HepG2 (cell line): Measurements from ENCODE around the gene PITPNM2. TPM values are rescaled to one million over a fixed set of nuclear protein-coding genes. Genes with fewer than 3 reads are reported as not detected.
A peak's percentile ranks its signal among the peaks of the same experiment; 100 is the strongest.

Experiments
- ATF1 ChIP-seq: IDR thresholded peaks from 2 replicates; pipeline ENCODE4 v1.6.1; 2016; ENCODE audit warnings: mild to moderate bottlenecking, control low read depth
- EED ChIP-seq: sonication (generic); formaldehyde crosslinking; IDR thresholded peaks from 2 replicates; pipeline ENCODE4 v1.5.0; 2020; ENCODE audit warnings: mild to moderate bottlenecking, missing genetic modification reagents
- FUBP1 ChIP-seq: sonication (generic); formaldehyde crosslinking; IDR thresholded peaks from 2 replicates; pipeline ENCODE4 v1.5.1; 2020; ENCODE audit warnings: missing genetic modification reagents, mild to moderate bottlenecking, borderline replicate concordance
- IKZF5 ChIP-seq: IDR thresholded peaks from 2 replicates; pipeline ENCODE4 v1.6.1; 2018; ENCODE audit warnings: missing genetic modification reagents, mild to moderate bottlenecking, missing compliant biosample characterization
- JARID2 ChIP-seq: sonication (generic); formaldehyde crosslinking; IDR thresholded peaks from 2 replicates; pipeline ENCODE4 v1.8.1; 2023; ENCODE audit warnings: missing genetic modification reagents, inconsistent platforms; ENCODE audit not compliant: insufficient replicate concordance
- NFYB ChIP-seq: sonication (generic); formaldehyde crosslinking; IDR thresholded peaks from 2 replicates; pipeline ENCODE4 v1.4.0; 2020; ENCODE audit warnings: missing genetic modification reagents
- PAXIP1 ChIP-seq: sonication (generic); formaldehyde crosslinking; conservative IDR thresholded peaks from 2 replicates; pipeline ENCODE4 v1.4.0; 2020; ENCODE audit warnings: mild to moderate bottlenecking, missing genetic modification reagents, moderate library complexity
- PCBP1 ChIP-seq: fragments of 200-400 bp; formaldehyde crosslinking; IDR thresholded peaks from 2 replicates; pipeline ENCODE4 v1.6.1; 2017; ENCODE audit warnings: mild to moderate bottlenecking, low read depth, low read length, borderline replicate concordance
- RBM39 ChIP-seq: fragments of 200-400 bp; formaldehyde crosslinking; IDR thresholded peaks from one replicate; pipeline ENCODE4 v1.6.1; 2018; ENCODE audit warnings: antibody characterized with exemption, mild to moderate bottlenecking, low read depth, low read length; ENCODE audit not compliant: poor library complexity, severe bottlenecking
- SPEN ChIP-seq: sonication (generic); formaldehyde crosslinking; IDR thresholded peaks from 2 replicates; pipeline ENCODE4 v1.5.1; 2020; ENCODE audit warnings: low read depth, mild to moderate bottlenecking, missing genetic modification reagents
- TEAD3 ChIP-seq: optimal IDR thresholded peaks from 2 replicates; pipeline ENCODE3; 2016; ENCODE audit warnings: borderline replicate concordance
- WIZ ChIP-seq: sonication (generic); formaldehyde crosslinking; IDR thresholded peaks from 2 replicates; pipeline ENCODE4 v1.5.1; 2020; ENCODE audit warnings: mild to moderate bottlenecking, missing genetic modification reagents
- ZKSCAN1 ChIP-seq: fragments of 150-350 bp; IDR thresholded peaks from 2 replicates; pipeline ENCODE4 v1.6.1; 2014; ENCODE audit warnings: low read length
- ZNF646 ChIP-seq: sonication (generic); formaldehyde crosslinking; IDR thresholded peaks from 2 replicates; pipeline ENCODE4 v1.9.0; 2021; ENCODE audit warnings: mild to moderate bottlenecking, missing genetic modification reagents
- polyA plus RNA-seq, 8 experiments: library from polyadenylated mRNA; depleted of rRNA in 3 of 8; stranded (reverse) in 7 of 8; unstranded in 1 of 8; fragments of >200 nt; fragmentation: Illumina TruSeq in 4 of 8; extraction: Trizol in 4 of 8; gene quantifications; 2 replicates each; pipeline versions ENCODE4 v1.2.1 to v1.2.3, GENCODE V29; 2011 to 2016; ENCODE audit warnings: low read depth in 4 of 8, missing spikeins in 1 of 8, mixed read lengths in 1 of 8; ENCODE audit not compliant: insufficient read depth in 1 of 8
- total RNA-seq, 5 experiments: library from RNA; depleted of rRNA; stranded (reverse); fragments of >200 nt; fragmentation: Illumina TruSeq; extraction: Trizol; gene quantifications; 2 replicates each; pipeline ENCODE4 v1.2.3, GENCODE V29; 2016; ENCODE audit warnings: low read depth in 1 of 5

Gene PITPNM2
- total and polyA plus RNA-seq, 2 of the 13 experiments (the other 11 are each of a cell fraction or from before 2014, with no cell fraction given): 4.2 to 5.3 TPM

GRCh38 chr12:123140676-123141614 is 9.9 kb downstream of the PITPNM2 start (continued):
- TF ChIP-seq PAXIP1 (CRISPR knock-in tag) (peak; percentile 74), ATF1 (CRISPR knock-in tag) (no peak; the same call in 1 of the 2 replicates), NFYB (no peak), RBM39 (no peak), IKZF5 (0 out of 2 replicates have a peak, but pooled peaks have one; percentile 22), WIZ (CRISPR knock-in tag) (peak; percentile 28; the same call in 1 of the 2 replicates), FUBP1 (CRISPR knock-in tag) (no peak), SPEN (CRISPR knock-in tag) (no peak), ZNF646 (CRISPR knock-in tag) (peak; percentile 67; the same call in 1 of the 2 replicates), EED (CRISPR knock-in tag) (no peak), PCBP1 (no peak), ZKSCAN1 (no peak), TEAD3 (no peak), JARID2 (no peak)
